ENCODE data around the gene MAN2A1. TPM values are rescaled to one million over a fixed set of nuclear protein-coding genes. Genes with fewer than 3 reads are reported as not detected.

Gene MAN2A1
- total RNA-seq, 1 experiment from 2014 or later: 86.6 TPM

GRCh38 chr5:109669991-109670706 is 19.6 kb upstream of the MAN2A1 start:
- ChIA-PET CTCF (no interaction called here), POLR2A (no interaction called here)
- H3K27me3 Mint-ChIP-seq (ENCODE audit: low read depth): no peaks in the 10 kb centered on the region
- peaks cover 15% of the 10 kb centered on the region for H3K4me1 Mint-ChIP-seq
- H3K27ac Mint-ChIP-seq: no peak overlapping the region
- TF ChIP-seq USF2 (CRISPR knock-in tag; IDR thresholded peaks at IDR 0.05): no peak
- no peak for TF ChIP-seq E2F5 (CRISPR knock-in tag; IDR thresholded peaks at IDR 0.05)
- no peak for TF ChIP-seq MYBL2 (CRISPR knock-in tag; IDR thresholded peaks at IDR 0.05)
- TF ChIP-seq ELF4 (CRISPR knock-in tag; IDR thresholded peaks at IDR 0.05; ENCODE audit: low read depth): no peak
- TF ChIP-seq ZNF423 (CRISPR knock-in tag; IDR thresholded peaks at IDR 0.05): no peak
- TF ChIP-seq ATF6 (CRISPR knock-in tag; IDR thresholded peaks at IDR 0.05): no peak
- no peak for TF ChIP-seq ZNF232 (CRISPR knock-in tag; IDR thresholded peaks at IDR 0.05)
- TF ChIP-seq CTCF (IDR thresholded peaks at IDR 0.05): no peak
- no peak for TF ChIP-seq AFF4 (CRISPR knock-in tag; IDR thresholded peaks at IDR 0.05; ENCODE audit: borderline replicate concordance)
- TF ChIP-seq CREB1 (CRISPR knock-in tag; IDR thresholded peaks at IDR 0.05): no peak
- TF ChIP-seq NFATC4 (CRISPR knock-in tag; IDR thresholded peaks at IDR 0.05): no peak
- TF ChIP-seq FOXJ3 (CRISPR knock-in tag; IDR thresholded peaks at IDR 0.05; ENCODE audit: borderline replicate concordance): no peak
- DNase-seq (ENCODE audit: low spot score) (no peak), ATAC-seq (no peak)
- no peak overlapping the region for H3K4me3 Mint-ChIP-seq
- no peaks in the 10 kb centered on the region for H3K9me3 Mint-ChIP-seq
- no peaks in the 10 kb centered on the region for H3K36me3 Mint-ChIP-seq

- ChIA-PET CTCF (no interaction called here), POLR2A (no interaction called here)
- H3K27ac Mint-ChIP-seq: no peak overlapping the region
- DNase-seq (ENCODE audit: low spot score) (no peak), ATAC-seq (no peak)
- H3K27me3 Mint-ChIP-seq (ENCODE audit: low read depth): no peaks in the 10 kb centered on the region
- H3K9me3 Mint-ChIP-seq: no peaks in the 10 kb centered on the region
- no peak overlapping the region for H3K4me3 Mint-ChIP-seq
- H3K4me1 Mint-ChIP-seq: peaks cover 21% of the 10 kb centered on the region
- no peaks in the 10 kb centered on the region for H3K36me3 Mint-ChIP-seq
- no peak for TF ChIP-seq ZNF219 (CRISPR knock-in tag; IDR thresholded peaks at IDR 0.05; ENCODE audit: borderline replicate concordance)
- no peak for TF ChIP-seq E2F1 (CRISPR knock-in tag; IDR thresholded peaks at IDR 0.05)
- TF ChIP-seq CREM (CRISPR knock-in tag; IDR thresholded peaks at IDR 0.05): no peak
- TF ChIP-seq HMGXB4 (CRISPR knock-in tag; IDR thresholded peaks at IDR 0.05): no peak
- no peak for TF ChIP-seq MYBL2 (CRISPR knock-in tag; IDR thresholded peaks at IDR 0.05)
- no peak for TF ChIP-seq ZNF671 (CRISPR knock-in tag; IDR thresholded peaks at IDR 0.05)
- TF ChIP-seq SP1 (CRISPR knock-in tag; conservative IDR thresholded peaks at IDR 0.05): no peak
- TF ChIP-seq NFATC4 (CRISPR knock-in tag; IDR thresholded peaks at IDR 0.05): no peak
- no peak for TF ChIP-seq ZNF281 (CRISPR knock-in tag; IDR thresholded peaks at IDR 0.05)
Measured at GRCh38 chr5:109671136-109671535, 18.6 kb upstream of the MAN2A1 start.

Data from WTC11 (cell line).